Lower leg skin (tissue), 4 donors: ENCODE data around the gene PPP1R11. TPM values are rescaled to one million over a fixed set of nuclear protein-coding genes. Genes with fewer than 3 reads are reported as not detected.

Source experiments
- DNase-seq, 2 donors: peaks; one replicate each; pipeline ENCODE4 v3.0.0-alpha.2; 2019; ENCODE audit warnings: low spot score in 2 of 2
- H3K4me3 ChIP-seq: fragments of 200-600 bp; sonication (generic); 2 replicates; pipeline ENCODE4 v1.5.1; 2017; ENCODE audit warnings: mild to moderate bottlenecking, low read depth; ENCODE audit not compliant: poor library complexity, severe bottlenecking
- POLR2A ChIP-seq, 2 donors: fragments of 450-650 bp; IDR thresholded peaks; one replicate each; pipeline ENCODE4 v1.6.1; 2016 to 2017; ENCODE audit warnings: antibody characterized with exemption in 2 of 2, mild to moderate bottlenecking in 1 of 2, moderate library complexity in 1 of 2
- WGBS, 2 donors: methylation state at CpG; one replicate each; pipeline ENCODE4 v1.1.5; 2018; 5-methylcytosine and 5-hydroxymethylcytosine counted together
- intact Hi-C: fragments of 100-400 bp; cut with DNase I; formaldehyde crosslinking; loops from one replicate; pipeline ENCODE4 v1.15.0; 2023; ENCODE audit warnings: low total_unique reads
- total RNA-seq, 4 donors: library from RNA; depleted of rRNA; stranded (reverse); fragments of >200 nt; gene quantifications; one replicate each; pipeline ENCODE4 v1.1.0, GENCODE V29; 2016
- TF ChIP-seq, protein P1 (sequence below), 3 donors: fragments of 450-650 bp; IDR thresholded peaks; one replicate each; pipeline ENCODE4 v1.5.1; 2016; ENCODE audit warnings: antibody characterized with exemption in 3 of 3, mild to moderate bottlenecking in 3 of 3, moderate library complexity in 2 of 3

The PPP1R11 gene
- total RNA-seq, 4 donors from 2014 or later: 32.2 to 38.2 (median 36.6) TPM

DNA sequence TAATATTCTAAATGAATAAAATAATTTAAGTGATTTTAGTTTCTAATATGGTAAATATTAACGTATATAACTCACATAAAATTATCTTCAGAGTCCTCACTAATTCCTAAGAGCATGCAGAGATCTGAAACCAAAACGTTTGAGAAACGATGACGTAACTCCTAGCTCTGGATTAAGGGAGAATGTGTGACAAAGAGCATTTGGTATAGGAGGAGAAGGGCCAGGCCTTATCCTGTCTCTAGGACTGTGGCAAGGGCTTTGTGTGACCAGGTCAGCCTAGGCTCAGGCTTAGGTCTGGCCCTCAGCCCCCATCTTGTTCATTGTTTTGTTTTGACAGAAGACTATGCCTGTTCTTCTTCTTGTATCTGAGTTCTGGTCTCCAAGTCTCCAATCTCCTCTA, 25.2 kb upstream of the PPP1R11 start:
- no peak overlapping the region for H3K4me3 ChIP-seq
- no peak for DNase-seq
- WGBS, 2 donors: 70 to 76% methylated on average over 4 of the region's 4 CpGs
- intact Hi-C loops: no loop called here
- no peak for TF ChIP-seq POLR2A (IDR thresholded peaks at IDR 0.05)
- TF ChIP-seq, protein P1, sequence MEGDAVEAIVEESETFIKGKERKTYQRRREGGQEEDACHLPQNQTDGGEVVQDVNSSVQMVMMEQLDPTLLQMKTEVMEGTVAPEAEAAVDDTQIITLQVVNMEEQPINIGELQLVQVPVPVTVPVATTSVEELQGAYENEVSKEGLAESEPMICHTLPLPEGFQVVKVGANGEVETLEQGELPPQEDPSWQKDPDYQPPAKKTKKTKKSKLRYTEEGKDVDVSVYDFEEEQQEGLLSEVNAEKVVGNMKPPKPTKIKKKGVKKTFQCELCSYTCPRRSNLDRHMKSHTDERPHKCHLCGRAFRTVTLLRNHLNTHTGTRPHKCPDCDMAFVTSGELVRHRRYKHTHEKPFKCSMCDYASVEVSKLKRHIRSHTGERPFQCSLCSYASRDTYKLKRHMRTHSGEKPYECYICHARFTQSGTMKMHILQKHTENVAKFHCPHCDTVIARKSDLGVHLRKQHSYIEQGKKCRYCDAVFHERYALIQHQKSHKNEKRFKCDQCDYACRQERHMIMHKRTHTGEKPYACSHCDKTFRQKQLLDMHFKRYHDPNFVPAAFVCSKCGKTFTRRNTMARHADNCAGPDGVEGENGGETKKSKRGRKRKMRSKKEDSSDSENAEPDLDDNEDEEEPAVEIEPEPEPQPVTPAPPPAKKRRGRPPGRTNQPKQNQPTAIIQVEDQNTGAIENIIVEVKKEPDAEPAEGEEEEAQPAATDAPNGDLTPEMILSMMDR (IDR thresholded peaks at IDR 0.05): no peak

DNA sequence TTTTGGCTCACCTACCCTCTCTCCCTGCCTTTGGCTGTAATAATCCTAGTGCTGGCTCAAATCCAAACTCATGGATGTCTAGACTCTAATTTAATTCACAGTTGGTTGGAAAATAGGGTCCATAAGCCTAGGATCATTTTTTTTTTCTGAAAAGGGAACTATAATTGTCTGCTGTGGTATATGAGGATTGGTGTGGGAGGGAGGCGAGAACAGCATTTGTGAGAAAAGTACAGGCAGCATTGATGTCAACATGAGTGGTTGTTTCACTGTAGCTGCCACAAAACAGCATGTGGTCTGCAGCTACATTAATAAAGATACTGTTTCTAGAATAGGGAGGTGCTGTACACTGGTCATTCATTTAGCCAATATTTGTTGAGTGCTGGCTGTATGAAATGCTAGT, 24.5 kb upstream of the PPP1R11 start:
- no peak overlapping the region for H3K4me3 ChIP-seq
- no peak for DNase-seq
- TF ChIP-seq, protein P1 (IDR thresholded peaks at IDR 0.05): no peak
- TF ChIP-seq POLR2A (IDR thresholded peaks at IDR 0.05): no peak
- WGBS, 2 donors: 95 to 96% methylated on average over 1 of the region's 1 CpG
- intact Hi-C loops: no loop called here

DNA sequence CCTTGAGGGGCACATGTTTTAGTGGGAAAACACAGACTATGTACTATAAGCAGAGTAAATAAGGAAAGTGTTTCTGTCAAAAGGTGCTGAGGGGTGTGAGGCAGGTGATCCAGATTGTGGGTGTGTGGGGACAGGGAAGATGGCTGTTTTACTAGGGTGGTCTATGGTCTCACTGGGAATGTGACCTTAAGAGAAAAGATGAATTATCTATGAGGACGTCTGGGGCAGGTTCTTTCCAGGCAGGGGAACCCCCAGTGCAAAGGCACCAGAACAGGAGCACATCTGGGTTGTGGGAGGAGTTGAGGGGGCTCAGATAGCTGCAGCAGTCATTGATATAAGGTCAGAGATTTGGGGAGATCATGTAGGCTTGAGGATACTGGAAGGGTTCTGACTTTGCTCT, 24.1 kb upstream of the PPP1R11 start:
- no peak for DNase-seq
- no peak overlapping the region for H3K4me3 ChIP-seq
- intact Hi-C loops: no loop called here
- no peak for TF ChIP-seq POLR2A (IDR thresholded peaks at IDR 0.05)
- TF ChIP-seq, protein P1 (IDR thresholded peaks at IDR 0.05): no peak
- 35 to 55% methylated on average over 1 of the region's 1 CpG for WGBS, 2 donors

DNA sequence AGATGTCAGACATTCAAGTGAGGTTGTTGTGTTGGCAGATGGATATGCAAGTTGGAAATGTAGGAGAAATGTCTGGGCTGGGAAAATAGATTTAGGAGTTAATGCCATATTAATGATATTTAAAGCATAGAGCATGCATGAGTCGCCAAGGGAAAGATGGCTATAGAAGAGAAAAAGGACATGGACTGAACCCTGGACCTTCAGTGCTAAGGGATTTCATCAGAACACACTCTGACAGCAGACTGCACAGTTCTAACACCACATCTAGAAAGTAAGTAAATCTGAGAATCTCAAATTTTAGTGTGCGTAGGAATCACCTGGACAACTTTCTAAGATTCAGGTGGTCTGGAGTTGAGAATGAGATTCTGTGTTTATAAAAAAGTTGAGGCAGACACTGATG, 23.3 kb upstream of the PPP1R11 start:
- intact Hi-C loops: no loop called here
- TF ChIP-seq, protein P1 (IDR thresholded peaks at IDR 0.05): no peak
- TF ChIP-seq POLR2A (IDR thresholded peaks at IDR 0.05): no peak
- no peak overlapping the region for H3K4me3 ChIP-seq
- DNase-seq: no peak
- 89 to 94% methylated on average over 2 of the region's 2 CpGs for WGBS, 2 donors

DNA sequence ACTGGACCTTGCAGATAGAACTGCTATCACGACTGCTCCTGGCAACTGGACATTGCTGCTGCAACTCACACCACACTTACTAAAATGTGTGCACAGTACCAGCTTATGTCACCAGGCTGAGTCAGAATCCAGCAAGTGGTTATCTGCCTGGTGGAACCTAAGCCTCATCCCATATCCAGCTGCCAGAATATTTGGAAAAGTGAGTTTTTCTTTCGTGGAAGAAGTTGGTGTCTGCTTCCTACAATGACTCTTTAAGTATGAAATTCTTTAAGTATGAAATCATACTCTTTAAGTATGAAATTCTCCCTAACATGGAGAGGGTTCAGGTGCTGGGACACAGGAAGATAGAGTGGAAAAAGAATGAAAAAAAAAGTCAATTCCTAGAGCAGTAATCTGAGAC, 22.4 kb upstream of the PPP1R11 start:
- no peak overlapping the region for H3K4me3 ChIP-seq
- intact Hi-C loops: no loop called here
- WGBS, 2 donors: 81 to 83% methylated on average over 2 of the region's 2 CpGs
- DNase-seq: no peak
- TF ChIP-seq, protein P1 (IDR thresholded peaks at IDR 0.05): no peak
- no peak for TF ChIP-seq POLR2A (IDR thresholded peaks at IDR 0.05)

DNA sequence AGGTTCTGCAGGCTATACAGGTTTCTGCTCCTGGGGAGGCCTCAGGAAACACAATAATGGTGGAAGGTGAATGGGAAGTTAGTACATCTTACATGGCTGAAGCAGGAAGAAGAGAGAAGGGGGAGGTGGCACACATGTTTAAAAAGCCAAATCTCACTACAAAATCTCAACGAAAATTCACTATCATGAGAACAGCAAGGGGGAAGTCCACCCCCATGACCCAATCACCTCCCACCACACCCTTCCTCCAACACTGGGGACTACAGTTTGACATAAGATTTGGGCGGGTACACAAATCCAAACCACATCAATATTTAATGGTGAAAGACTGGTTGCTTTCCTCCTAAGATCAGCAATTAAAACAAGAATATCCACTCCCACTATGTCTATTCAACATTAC, 19.8 kb upstream of the PPP1R11 start:
- TF ChIP-seq, protein P1 (IDR thresholded peaks at IDR 0.05): no peak
- TF ChIP-seq POLR2A (IDR thresholded peaks at IDR 0.05): no peak
- DNase-seq: no peak
- H3K4me3 ChIP-seq: no peak overlapping the region
- 64 to 78% methylated on average over 2 of the region's 2 CpGs for WGBS, 2 donors
- intact Hi-C loops: no loop called here
